C4-2B (cell line): ENCODE data around the gene ATPAF2.

Experiments used
- CTCF ChIP-seq: fragments of 450-650 bp; conservative IDR thresholded peaks from 2 replicates; pipeline ENCODE4 v1.5.1; 2017; ENCODE audit warnings: mild to moderate bottlenecking
- ZFX ChIP-seq: fragments of 450-650 bp; IDR thresholded peaks from 2 replicates; pipeline ENCODE4 v1.6.1; 2017

GRCh38 chr17:18014006-18014405, 25.0 kb downstream of the ATPAF2 start:
- TF ChIP-seq CTCF (no peak), ZFX (no peak)
